ENCODE measurements around the gene CCDC184.

DNA sequence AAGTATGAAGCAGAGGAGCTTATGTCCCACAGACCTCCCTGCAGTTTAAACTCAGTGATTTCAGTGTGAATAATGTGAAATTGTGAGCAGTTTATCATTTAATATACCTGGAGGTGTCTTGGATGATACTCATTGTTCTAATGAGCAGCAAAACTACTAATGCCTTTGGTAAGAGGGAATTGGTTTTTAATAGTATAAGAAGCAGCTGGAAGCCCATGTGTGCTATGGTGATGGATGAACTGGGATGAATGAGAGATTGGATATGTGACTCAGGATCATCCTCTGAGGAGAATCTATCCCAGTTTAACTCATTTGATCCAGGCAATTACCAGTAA, 7.1 kb upstream of the CCDC184 start:
- TF ChIP-seq, protein P1, sequence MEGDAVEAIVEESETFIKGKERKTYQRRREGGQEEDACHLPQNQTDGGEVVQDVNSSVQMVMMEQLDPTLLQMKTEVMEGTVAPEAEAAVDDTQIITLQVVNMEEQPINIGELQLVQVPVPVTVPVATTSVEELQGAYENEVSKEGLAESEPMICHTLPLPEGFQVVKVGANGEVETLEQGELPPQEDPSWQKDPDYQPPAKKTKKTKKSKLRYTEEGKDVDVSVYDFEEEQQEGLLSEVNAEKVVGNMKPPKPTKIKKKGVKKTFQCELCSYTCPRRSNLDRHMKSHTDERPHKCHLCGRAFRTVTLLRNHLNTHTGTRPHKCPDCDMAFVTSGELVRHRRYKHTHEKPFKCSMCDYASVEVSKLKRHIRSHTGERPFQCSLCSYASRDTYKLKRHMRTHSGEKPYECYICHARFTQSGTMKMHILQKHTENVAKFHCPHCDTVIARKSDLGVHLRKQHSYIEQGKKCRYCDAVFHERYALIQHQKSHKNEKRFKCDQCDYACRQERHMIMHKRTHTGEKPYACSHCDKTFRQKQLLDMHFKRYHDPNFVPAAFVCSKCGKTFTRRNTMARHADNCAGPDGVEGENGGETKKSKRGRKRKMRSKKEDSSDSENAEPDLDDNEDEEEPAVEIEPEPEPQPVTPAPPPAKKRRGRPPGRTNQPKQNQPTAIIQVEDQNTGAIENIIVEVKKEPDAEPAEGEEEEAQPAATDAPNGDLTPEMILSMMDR (IDR thresholded peaks at IDR 0.05): no peak
- no peak for TF ChIP-seq POLR2A (IDR thresholded peaks at IDR 0.05)
